ENCODE results near the gene IL17B. TPM values are rescaled to one million over a fixed set of nuclear protein-coding genes. Genes with fewer than 3 reads are reported as not detected.

The IL17B gene
- total and polyA plus RNA-seq, 2 of the 13 experiments (the other 11 are each of a cell fraction or from before 2014, with no cell fraction given): 0.29 to 2.6 TPM

- no peak for TF ChIP-seq RERE (CRISPR knock-in tag; IDR thresholded peaks at IDR 0.05; ENCODE audit: low read depth)
- TF ChIP-seq, protein P1, sequence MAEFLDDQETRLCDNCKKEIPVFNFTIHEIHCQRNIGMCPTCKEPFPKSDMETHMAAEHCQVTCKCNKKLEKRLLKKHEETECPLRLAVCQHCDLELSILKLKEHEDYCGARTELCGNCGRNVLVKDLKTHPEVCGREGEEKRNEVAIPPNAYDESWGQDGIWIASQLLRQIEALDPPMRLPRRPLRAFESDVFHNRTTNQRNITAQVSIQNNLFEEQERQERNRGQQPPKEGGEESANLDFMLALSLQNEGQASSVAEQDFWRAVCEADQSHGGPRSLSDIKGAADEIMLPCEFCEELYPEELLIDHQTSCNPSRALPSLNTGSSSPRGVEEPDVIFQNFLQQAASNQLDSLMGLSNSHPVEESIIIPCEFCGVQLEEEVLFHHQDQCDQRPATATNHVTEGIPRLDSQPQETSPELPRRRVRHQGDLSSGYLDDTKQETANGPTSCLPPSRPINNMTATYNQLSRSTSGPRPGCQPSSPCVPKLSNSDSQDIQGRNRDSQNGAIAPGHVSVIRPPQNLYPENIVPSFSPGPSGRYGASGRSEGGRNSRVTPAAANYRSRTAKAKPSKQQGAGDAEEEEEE (CRISPR knock-in tag; IDR thresholded peaks at IDR 0.05; ENCODE audit: borderline replicate concordance): no peak
- no peak for TF ChIP-seq TOE1 (CRISPR knock-in tag; IDR thresholded peaks at IDR 0.05)
- no peak for TF ChIP-seq SP140L (CRISPR knock-in tag; IDR thresholded peaks at IDR 0.05; ENCODE audit: borderline replicate concordance)
- no peak for TF ChIP-seq RBAK (CRISPR knock-in tag; IDR thresholded peaks at IDR 0.05)
- TF ChIP-seq ARNT2 (CRISPR knock-in tag; IDR thresholded peaks at IDR 0.05; ENCODE audit: low read depth): no peak; the same call in 1 of the 2 replicates
- TF ChIP-seq HNF1B (CRISPR knock-in tag; IDR thresholded peaks at IDR 0.05): no peak
- TF ChIP-seq, protein P2, sequence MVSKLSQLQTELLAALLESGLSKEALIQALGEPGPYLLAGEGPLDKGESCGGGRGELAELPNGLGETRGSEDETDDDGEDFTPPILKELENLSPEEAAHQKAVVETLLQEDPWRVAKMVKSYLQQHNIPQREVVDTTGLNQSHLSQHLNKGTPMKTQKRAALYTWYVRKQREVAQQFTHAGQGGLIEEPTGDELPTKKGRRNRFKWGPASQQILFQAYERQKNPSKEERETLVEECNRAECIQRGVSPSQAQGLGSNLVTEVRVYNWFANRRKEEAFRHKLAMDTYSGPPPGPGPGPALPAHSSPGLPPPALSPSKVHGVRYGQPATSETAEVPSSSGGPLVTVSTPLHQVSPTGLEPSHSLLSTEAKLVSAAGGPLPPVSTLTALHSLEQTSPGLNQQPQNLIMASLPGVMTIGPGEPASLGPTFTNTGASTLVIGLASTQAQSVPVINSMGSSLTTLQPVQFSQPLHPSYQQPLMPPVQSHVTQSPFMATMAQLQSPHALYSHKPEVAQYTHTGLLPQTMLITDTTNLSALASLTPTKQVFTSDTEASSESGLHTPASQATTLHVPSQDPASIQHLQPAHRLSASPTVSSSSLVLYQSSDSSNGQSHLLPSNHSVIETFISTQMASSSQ (IDR thresholded peaks at IDR 0.05; ENCODE audit: low read depth): no peak
- TF ChIP-seq, protein P2 (CRISPR knock-in tag; IDR thresholded peaks at IDR 0.05; ENCODE audit: borderline replicate concordance): no peak
- TF ChIP-seq TFDP2 (CRISPR knock-in tag; IDR thresholded peaks at IDR 0.05): peak; percentile 82
- TF ChIP-seq, protein P3, sequence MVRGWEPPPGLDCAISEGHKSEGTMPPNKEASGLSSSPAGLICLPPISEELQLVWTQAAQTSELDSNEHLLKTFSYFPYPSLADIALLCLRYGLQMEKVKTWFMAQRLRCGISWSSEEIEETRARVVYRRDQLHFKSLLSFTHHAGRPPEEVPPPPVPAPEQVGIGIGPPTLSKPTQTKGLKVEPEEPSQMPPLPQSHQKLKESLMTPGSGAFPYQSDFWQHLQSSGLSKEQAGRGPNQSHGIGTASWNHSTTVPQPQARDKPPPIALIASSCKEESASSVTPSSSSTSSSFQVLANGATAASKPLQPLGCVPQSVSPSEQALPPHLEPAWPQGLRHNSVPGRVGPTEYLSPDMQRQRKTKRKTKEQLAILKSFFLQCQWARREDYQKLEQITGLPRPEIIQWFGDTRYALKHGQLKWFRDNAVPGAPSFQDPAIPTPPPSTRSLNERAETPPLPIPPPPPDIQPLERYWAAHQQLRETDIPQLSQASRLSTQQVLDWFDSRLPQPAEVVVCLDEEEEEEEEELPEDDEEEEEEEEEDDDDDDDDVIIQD (CRISPR knock-in tag; IDR thresholded peaks at IDR 0.05; ENCODE audit: low read depth): no peak
Observed at GRCh38 chr5:149357370-149358293, 21.5 kb downstream of the IL17B start, which contains the start of gene PCYOX1L (continued).
